T-helper 9 cell (primary cell): Measurements from ENCODE around the gene SUCO.
"Not testable (repeated sequence)": the region's sequence is repeated elsewhere in the genome, so short reads cannot be mapped to it uniquely, and the experiment has no call there.

Experiments used
- DNase-seq: peaks from one replicate; pipeline ENCODE4 v3.0.0-alpha.2; 2020

SUCO gene

GRCh38 chr1:172616195-172616594 is 83.2 kb downstream of the SUCO start:
- DNase-seq, result no peak

GRCh38 chr1:172616636-172617035 is 83.7 kb downstream of the SUCO start:
- no peak for DNase-seq

GRCh38 chr1:172620603-172621002 is 87.7 kb downstream of the SUCO start:
- DNase-seq, result not testable (repeated sequence)

GRCh38 chr1:172622541-172622940 is 89.6 kb downstream of the SUCO start:
- no peak for DNase-seq

GRCh38 chr1:172623748-172624147 is 90.8 kb downstream of the SUCO start:
- no peak for DNase-seq

GRCh38 chr1:172626845-172627244 is 93.9 kb downstream of the SUCO start:
- no peak for DNase-seq

GRCh38 chr1:172627702-172628101 is 94.8 kb downstream of the SUCO start:
- no peak for DNase-seq

- DNase-seq, result no peak
These were observed 95.5 kb downstream of the SUCO start for GRCh38 chr1:172628401-172628800.

GRCh38 chr1:172629170-172629569 is 96.2 kb downstream of the SUCO start:
- no peak for DNase-seq

- no peak for DNase-seq
These were observed 96.7 kb downstream of the SUCO start for GRCh38 chr1:172629638-172630037.

- no peak for DNase-seq
These were observed 97.3 kb downstream of the SUCO start for GRCh38 chr1:172630056-172630818.

GRCh38 chr1:172630868-172631267 is 97.9 kb downstream of the SUCO start:
- no peak for DNase-seq

GRCh38 chr1:172637522-172637921 is 104.6 kb downstream of the SUCO start:
- no peak for DNase-seq

GRCh38 chr1:172638249-172638648 is 105.3 kb downstream of the SUCO start:
- DNase-seq, result no peak

- peak; percentile 35 for DNase-seq
These were observed 106.2 kb downstream of the SUCO start for GRCh38 chr1:172638885-172639831.

- no peak for DNase-seq
These were observed 107.2 kb downstream of the SUCO start for GRCh38 chr1:172640111-172640510.

GRCh38 chr1:172641492-172641891 is 108.5 kb downstream of the SUCO start:
- DNase-seq, result no peak

GRCh38 chr1:172642970-172643369 is 110.0 kb downstream of the SUCO start:
- no peak for DNase-seq

GRCh38 chr1:172646653-172647052 is 113.7 kb downstream of the SUCO start:
- no peak for DNase-seq

- DNase-seq, result no peak
These were observed 114.2 kb downstream of the SUCO start for GRCh38 chr1:172647110-172647564.

- DNase-seq, result no peak
These were observed 115.0 kb downstream of the SUCO start for GRCh38 chr1:172647987-172648386.

GRCh38 chr1:172650474-172651193 is 117.7 kb downstream of the SUCO start:
- DNase-seq, result no peak
